Pons (tissue), 1 donor: Measurements from ENCODE around the gene THAP10.
"Not testable (repeated sequence)": the region's sequence is repeated elsewhere in the genome, so short reads cannot be mapped to it uniquely, and the experiment has no call there.

Experiments
- DNase-seq: peaks from one replicate; pipeline ENCODE4 v3.0.0-alpha.2; 2016; ENCODE audit warnings: low spot score

Gene THAP10

GRCh38 chr15:70876683-70877082 is 15.6 kb downstream of the THAP10 start:
- DNase-seq = no peak

- no peak for DNase-seq
Observed at GRCh38 chr15:70876011-70876410, 16.2 kb downstream of the THAP10 start.

GRCh38 chr15:70875001-70875782 is 17.0 kb downstream of the THAP10 start:
- peak; percentile 90 for DNase-seq

GRCh38 chr15:70873232-70874054 is 18.8 kb downstream of the THAP10 start:
- DNase-seq = no peak

GRCh38 chr15:70871490-70871889 is 20.7 kb downstream of the THAP10 start:
- DNase-seq = not testable (repeated sequence)

- peak; percentile 45 for DNase-seq
Observed at GRCh38 chr15:70870051-70870450, 22.2 kb downstream of the THAP10 start.

GRCh38 chr15:70869346-70869745 is 22.9 kb downstream of the THAP10 start:
- peak; percentile 50 for DNase-seq

- peak; percentile 58 for DNase-seq
Observed at GRCh38 chr15:70867911-70868467, 24.2 kb downstream of the THAP10 start.

- DNase-seq = peak; percentile 25
Observed at GRCh38 chr15:70866982-70867641, 25.1 kb downstream of the THAP10 start.

GRCh38 chr15:70863450-70864218 is 28.6 kb downstream of the THAP10 start:
- DNase-seq = peak; percentile 99

GRCh38 chr15:70859998-70860397 is 32.2 kb downstream of the THAP10 start:
- DNase-seq = no peak

GRCh38 chr15:70859322-70859908 is 32.8 kb downstream of the THAP10 start:
- DNase-seq = no peak

- DNase-seq = not testable (repeated sequence)
Observed at GRCh38 chr15:70858614-70859321, 33.5 kb downstream of the THAP10 start.

- DNase-seq = no peak
Observed at GRCh38 chr15:70857562-70858285, 34.5 kb downstream of the THAP10 start.

- DNase-seq = peak; percentile 81
Observed at GRCh38 chr15:70856884-70857561, 35.2 kb downstream of the THAP10 start.

- no peak for DNase-seq
Observed at GRCh38 chr15:70856177-70856883, 35.9 kb downstream of the THAP10 start.

GRCh38 chr15:70855764-70856163 is 36.5 kb downstream of the THAP10 start:
- no peak for DNase-seq

- DNase-seq = peak; percentile 82
Observed at GRCh38 chr15:70854666-70854976, 37.6 kb downstream of the THAP10 start.
